UCSD-AML1 (cell line): ENCODE data around the gene EYS.

ENCODE experiments used
- DNase-seq: peaks from one replicate; lab custom pipeline; 2025; ENCODE audit not compliant: unreplicated experiment; lab: John Stamatoyannopoulos, UW

The EYS gene

DNA sequence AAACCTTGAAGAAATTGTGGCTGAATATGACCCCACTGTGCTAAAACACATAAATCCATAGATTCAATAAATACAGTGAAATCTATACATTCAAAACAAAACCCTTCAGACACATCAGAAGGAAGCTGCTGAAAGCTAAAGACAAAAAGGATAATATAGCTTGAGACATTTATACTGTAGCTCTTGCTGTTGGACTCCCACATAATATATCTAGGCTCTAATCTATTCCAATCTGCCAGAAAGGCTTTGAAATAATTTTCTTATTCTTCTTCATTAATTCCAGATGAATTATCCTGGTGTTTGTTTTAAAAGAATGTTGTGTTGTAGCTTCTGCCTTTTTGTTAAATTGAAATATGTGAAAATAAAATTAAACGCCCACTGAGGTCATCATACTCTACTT, 454.0 kb downstream of the EYS start:
- DNase-seq, result no peak

DNA sequence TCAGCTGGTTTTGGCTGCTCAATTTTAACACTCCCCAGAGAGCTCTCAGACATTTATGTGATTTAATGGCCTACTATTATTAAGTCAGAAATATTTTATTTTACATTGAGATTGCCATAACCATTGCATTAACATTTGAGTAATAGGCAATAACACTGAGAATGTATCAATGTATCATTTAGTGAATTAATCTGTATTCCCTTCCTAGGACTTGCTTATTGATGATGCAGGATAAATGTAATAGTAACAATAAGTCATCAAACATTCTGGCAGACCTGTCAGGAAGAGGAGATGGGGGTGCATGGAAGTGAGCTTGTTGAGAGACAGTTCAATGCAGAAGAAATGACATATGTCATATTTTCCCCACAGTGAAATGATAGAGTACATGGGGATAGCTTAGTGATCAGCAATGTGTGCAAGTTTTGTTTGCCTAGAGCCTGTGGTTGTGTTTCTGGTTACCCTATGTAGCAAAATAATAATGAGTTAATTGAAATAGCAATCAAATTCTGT, 458.9 kb downstream of the EYS start:
- no peak for DNase-seq

DNA sequence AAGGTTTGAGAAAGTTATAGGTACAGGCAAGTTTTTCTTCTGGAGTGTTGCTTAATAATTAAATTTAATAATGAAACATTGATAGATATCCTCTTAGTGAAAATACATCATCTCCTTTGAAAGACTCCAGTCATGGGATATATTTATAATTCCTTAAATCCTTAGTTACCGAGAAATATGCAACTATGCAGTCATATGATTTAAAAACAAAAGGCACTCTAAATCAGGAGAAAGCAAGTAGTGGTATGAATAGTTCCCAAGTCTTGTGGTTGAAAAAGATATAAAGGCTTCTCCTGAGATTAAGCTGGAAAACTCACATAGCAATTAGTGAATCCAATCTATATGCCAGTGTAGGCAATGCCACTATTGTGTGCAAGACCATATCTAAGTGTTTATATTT, 475.4 kb downstream of the EYS start:
- DNase-seq, result no peak

DNA sequence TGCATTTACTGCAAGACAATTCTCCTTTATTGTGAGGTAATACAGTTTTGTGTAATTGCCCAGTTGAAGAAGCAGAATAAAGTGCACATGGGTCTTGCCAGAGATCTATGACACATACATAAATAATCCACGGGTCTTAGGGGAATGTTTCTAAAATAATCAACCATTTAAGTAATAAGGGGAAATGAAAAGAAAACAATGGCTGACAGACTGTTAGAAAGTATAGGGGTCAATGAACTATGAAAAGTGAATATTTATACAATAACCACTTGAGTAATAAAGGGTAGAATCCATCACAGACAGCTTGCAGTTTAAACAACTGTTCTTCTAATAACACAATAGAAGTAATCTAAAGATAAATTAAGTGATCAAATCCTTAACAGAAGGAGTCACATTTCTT, 477.2 kb downstream of the EYS start:
- DNase-seq, result no peak

DNA sequence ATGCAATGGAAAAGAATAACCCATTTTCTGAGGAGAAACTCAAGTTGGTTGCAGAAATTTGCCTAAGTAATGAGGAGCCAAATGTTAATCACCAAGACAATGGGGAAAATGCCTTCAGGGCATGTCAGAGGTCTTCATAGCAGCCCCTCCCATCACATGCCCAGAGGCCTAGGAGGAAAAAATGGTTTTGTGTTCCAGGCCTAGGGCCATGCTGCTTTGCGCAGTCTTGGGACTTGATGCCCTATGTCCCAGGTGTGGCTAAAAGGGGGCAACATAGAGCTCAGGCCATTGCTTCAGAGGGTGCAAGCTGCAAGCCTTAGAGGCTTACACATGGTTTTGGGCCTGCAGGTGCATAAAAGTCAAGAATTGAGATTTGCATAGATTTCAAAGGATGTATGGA, 485.9 kb downstream of the EYS start:
- DNase-seq, result no peak

DNA sequence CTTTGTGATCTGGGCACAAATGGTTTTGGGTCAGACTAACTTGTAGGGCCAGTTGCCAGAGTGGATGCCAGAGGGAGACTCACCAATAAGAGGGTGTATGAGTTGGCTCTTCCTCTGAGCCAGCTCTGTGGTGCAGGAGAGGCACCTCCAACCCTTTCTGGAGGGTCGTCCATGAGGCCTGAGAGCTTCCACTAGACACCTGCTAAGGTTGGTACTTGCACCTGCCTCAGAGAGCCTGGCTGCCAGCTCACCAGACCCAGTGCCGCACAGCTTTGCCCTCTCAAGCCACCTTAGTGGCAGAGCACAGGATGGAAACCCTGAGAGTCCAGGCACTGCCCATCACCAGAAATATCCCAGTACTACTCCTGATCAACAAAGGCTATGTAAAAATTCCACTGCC, 504.3 kb downstream of the EYS start:
- DNase-seq, result no peak

DNA sequence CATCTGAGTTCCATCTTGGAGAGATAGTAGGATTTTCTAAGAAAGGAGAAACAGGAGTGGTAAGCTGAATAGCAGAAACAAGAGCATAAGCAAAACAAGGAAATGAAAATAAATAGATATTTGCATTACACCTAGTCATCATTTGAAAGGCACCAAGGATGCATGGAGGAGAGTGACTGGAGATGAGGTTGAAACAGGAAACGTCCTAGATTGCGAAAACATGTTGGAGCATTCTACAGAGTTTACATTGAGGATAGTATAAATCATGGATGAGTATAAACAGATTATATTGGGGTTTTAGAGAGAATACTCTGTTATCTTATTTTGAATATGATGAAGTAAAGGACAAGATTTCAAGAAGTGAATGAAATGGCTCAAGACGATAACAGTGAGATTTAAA, 507.3 kb downstream of the EYS start:
- DNase-seq, result no peak

DNA sequence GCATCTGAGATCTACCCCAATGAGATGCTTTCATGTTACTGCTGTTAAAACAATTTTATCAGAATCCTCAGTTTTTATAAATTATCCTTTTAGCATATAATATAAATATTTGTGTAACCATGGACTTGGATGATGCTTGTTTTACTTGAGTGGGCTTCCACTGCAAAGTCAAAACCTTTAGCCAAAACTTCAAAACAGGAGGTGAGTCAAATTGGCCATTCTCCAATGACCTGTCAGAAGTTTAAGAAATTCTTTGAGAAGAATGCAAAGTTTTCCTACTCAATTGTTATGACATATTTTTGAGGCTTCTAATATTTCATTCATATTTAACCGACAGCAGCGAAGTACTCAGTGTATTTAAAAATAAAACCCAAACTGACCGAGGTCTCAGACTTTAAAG, 507.9 kb downstream of the EYS start:
- no peak for DNase-seq

DNA sequence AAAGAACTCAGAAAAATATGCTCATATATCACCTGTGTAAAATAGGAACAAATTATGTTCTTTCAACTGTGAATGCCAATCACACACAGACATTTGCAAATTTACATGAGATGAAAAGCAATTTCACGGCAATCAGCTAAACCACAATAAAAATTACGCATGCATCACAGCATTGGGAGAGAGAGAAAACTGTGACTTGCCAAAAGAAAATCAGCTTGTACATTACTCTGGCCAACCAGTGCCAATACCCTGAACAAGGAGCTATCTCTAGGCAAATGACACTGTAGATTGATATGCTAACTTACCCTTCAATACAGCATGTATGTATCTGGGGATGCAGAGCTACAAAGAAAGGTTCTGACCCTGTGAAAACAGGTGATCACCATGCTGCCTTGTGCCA, 515.6 kb downstream of the EYS start:
- no peak for DNase-seq

DNA sequence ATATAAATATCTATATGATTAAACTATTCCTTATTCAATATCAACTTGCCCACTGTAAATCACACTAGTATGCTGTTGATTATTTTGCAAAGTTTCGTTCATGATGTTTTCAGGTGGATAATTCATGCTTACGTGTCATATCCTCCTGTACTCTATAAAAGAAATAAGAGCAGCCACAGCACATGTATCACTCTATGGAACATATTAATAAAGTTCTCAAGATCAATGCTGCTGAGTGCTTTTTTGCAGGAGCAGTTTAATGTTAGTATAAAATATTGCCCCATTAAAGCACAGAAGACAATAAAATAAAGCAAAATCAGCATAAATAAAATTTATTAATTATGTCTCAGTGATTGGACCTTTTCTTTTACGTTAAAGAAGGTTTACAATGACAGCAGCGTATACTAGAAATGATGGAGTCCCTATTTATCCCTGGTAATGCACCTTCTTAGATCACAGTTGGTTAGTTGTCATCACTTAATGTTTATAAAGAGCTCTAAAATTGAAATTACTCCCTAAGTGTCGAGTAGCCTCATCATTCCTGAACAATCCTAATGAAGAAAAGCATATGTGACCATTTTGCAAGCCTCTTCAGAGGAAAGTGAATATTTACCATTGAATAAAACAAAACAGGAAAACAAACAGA, 517.7 kb downstream of the EYS start:
- DNase-seq, result no peak

DNA sequence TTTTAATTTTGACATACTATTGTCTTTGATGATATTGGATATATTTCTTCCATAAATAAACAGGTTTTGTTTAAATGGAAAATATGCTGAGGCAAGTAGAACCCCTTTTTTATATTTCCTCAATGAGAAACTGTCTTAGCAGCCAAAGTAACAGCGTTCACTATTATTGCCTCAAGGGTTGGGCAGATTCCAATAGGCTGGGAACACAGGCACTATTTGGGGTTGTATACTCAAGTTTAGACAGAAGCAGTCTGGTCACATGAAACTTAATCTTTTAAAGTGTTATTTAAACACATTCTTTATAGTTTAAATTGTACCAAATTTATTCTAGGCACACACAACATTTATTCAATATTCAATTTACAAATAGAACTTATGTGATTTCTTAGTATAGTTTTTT, 520.2 kb downstream of the EYS start:
- no peak for DNase-seq

DNA sequence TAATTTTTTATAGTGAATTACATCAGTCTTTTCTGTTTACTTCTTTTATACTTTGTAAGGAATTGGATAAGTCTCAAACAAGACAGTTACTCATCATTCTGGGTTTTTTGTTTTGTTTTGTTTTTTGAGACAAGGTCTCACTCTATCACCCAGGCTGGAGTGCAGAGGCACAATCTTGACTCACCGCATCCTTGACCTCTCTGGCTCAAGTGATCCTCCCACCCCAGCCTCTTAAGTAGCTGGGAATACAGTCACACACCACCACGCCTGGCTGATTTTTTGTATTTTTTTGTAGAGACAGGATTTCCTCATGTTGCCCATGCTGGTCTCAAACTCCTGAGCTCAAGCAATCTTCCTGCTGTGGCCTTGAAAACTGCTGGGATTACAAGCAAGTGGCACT, 524.3 kb downstream of the EYS start:
- no peak for DNase-seq

DNA sequence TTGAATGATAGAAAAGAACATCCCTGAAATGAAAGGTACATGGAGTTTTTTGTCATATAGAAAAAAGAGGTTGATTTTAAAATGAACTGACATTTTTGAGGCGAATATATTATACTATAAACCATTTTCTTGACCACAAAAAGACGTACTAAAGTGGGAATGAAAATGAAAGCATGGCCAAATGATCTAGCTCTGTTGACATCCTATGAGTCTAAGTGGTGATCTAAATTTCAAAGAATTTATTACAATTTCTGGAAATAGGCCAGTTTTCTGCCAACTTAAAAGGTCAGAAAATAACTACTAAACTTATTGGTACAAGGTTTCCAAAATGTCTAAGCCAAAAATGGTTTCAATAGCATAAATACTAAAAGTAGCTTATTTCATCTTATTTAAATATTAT, 536.8 kb downstream of the EYS start:
- no peak for DNase-seq

DNA sequence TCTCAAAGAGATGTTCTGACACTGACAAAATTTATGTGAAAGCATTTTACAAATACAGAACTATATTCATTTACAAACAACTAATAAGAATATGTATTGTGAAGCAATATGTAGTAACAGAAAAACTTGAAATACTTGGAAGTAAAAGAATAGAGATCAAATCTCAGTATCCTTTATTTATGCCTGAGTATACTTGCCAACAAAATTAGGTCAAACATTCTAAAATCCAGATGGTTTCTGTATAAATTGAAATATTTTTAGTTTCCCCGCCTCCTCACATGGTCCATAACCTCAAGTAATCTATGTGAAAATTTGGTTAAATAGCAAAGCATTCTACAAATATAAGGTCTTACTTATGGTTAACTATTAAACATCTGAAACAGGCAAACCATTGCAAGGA, 545.4 kb downstream of the EYS start:
- DNase-seq, result no peak

DNA sequence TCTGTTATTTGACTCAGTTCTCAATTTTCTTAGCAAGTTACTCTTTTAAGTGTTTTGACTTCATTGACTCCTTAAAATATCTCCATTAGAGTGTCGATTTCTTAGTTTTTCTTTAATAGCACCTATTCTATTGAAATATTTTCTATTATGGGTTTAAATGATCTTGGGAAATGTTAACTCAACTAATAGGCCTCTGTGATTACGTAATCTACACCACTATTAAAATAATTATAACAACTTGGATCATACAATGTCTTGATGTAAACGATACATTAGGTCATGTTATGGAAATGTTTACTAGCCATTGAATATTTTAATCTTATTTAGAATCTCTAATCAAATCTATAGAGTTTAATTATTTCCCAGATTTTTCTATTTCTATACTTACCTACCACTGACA, 550.0 kb downstream of the EYS start:
- DNase-seq, result no peak

DNA sequence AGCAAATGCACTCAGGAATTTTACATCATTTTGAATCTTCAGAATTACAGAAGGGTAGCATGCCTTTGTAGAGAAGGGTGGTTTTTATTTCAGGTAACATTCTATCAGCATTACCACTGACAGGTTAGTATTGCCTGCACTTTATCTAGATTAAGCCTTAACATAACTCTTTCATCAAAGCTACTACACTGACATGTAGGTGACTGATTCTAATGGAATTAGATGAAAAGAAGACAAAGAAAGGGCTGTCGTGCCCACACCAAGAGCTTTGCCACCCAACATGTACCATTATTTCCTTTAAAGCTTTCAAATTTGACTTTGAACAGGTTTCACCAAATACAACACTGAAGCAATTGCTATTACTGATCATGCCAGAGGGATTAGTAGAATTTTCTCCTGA, 551.9 kb downstream of the EYS start:
- no peak for DNase-seq

DNA sequence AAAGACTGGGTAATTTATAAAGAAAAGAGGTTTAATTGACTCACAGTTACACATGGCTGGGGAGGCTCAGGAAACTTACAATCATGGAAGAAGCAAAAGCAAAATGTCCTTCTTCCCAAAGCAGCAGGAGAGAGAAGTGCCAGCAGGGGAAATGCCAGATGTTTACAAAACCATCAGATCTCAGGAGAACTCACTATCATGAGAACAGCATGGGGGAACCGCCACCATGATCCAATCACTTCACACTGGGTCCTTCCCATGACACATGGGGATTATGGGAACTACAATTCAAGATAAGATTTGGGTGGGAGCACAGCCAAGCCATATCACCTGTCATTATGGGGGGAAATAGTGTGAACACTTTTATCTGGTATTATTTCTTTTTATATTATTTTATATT, 557.2 kb downstream of the EYS start:
- no peak for DNase-seq

DNA sequence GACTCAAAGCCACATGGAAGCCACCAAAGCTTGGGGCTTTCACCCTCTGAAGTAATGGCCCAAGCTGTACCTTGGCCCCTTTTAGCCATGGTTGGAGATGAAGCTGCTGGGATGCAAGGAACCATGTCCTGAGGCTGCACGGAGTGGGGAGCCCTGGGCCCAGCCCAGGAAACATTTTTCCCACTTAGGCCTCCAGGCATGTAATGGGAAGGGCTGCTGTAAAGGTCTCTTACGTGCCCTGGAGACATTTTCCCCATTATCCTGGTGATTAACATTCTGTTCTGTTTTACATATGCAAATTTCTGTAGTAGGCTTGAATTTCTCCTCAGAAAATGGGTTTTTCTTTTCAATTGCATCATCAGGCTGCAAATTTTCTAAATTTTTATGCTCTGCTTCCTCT, 558.2 kb downstream of the EYS start:
- DNase-seq, result no peak

DNA sequence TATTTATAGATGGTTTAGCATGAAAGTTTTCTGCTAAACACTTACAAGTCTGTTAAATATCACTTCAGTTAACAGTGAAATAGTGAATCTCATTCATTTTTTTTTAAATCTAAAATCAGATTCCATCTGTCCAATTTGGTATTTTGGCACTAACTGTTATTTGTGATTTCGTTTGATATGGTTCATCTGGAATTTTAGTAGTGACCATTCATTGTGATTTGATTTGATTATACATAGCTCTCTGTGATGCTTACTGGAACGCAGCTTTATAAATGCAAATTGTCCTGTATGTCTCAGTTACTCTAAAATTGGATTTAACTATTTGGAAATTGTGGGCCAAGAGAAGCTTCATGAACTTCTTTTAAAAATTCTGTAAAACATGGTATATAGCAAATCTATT, 571.5 kb downstream of the EYS start:
- DNase-seq, result no peak

DNA sequence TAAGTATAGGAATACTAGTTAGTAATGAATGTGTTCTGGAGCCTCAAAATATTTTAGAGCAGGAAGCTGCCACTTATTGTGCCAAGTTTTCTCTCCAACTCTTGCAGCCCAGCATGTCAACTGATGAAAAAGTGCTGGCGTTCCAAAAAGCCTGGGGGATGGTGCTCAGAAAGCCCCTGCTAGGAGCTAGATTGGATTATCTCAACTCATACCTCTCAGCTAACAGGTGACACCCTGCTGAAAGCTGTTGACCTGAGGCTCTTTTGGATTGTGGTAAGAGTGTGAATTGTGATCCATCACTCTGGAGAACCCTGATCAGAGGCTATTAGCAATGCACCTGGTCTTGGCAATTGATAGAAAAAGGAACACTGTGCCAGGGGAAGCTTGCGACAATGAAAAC, 580.4 kb downstream of the EYS start:
- no peak for DNase-seq

DNA sequence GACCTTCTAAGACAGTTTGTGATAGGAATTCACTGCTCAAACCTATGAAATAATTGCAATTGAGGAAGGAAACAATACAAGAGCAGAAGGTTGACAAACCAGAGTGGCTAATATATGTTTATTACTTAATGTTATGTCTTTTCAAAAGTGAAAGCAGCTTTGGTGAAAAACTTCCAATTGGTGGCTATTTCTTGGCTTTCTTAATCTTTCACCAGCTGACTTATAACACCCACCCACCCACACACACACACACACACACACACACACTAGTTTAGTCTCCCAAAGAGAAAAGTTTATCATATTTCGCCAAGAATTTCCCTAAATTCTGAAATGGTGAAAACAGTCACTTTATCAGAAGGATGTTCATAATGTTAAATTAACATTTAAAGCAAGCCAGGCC, 583.5 kb downstream of the EYS start:
- no peak for DNase-seq

DNA sequence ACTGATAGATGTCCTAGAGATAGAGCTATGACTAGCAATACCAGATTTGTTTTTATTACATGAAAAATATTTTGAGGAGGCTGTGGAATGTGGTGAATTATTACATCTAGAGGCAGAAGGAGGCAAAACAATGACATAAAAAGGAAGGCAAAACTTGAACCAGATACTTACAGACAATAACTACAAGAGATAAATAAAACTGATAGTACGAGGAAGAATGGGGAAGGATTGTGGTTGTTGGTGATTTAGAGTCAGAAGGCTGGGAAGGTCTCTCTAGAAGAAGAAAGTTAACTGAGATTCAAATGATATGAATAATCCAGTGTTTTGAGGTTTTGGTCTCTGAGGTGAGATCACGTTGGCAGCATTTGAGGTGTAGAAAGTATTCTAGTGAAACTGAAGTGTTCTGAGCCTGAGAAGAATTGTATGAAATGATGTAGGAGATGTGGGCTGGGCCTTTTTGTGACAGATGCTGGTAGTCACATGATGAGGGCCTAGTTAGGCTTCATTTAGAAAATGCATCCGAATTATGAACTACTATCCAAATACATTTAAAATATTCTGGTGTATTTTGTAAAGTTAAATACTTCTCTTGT, 589.1 kb downstream of the EYS start:
- no peak for DNase-seq

DNA sequence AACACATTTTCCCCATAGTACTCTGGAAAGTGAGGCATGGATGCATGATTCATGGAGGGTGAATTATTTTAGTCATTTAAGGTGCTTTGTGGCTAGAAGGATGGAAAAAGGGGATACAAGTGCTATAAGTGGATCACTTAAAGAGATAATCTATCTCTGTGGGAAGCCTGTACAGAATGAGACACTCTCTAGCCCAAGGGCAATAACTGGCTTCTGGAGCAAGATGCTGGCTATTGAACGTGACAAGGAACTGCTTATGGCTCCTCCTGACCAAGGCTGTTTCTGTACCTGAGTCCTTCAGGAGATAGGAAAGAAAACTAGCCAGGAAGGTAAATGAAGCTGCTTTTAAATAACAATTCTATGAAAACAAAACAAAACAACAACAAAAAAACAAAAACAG, 590.7 kb downstream of the EYS start:
- no peak for DNase-seq
